Measurements from ENCODE around the gene DECR2.

DNA sequence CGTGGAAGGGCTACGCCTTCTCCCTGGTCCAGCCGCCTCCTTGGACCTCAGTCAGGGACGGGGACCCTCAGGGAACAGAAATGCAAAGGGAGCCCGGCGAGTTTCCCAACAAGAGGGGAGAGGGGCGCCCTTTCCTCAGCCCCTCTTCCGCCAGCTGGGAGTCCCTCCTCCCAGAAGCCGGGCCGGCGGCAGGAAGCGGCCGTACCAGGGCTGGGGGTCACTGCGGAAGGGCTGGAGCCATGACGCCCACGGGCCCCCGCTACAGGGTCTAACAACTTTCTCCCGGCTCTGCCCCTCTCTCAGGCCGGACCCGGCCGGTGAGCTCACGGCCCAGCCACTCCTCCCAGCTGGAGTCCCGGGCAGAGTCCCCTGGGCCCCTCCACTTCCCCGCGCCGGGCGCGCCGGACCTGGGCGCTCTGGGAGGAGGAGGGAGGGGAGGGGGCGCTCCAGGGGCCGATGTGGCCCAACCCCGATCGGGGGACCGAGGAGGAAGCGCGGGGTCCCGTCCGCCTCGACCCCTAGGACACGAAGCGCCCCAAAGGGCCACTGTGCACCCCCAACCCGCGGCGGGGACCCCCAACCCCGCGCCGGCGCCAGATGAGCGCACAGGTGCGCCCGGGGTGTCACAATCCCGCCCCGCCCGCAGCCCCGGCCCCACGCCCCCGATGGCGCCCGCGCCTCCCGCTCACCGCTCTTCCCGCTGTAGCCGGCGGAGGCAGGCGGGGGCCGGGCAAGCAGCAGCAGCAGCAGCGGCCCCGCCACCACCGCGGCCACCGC lies 20.5 kb upstream of the DECR2 start:
- TF ChIP-seq, protein P1, sequence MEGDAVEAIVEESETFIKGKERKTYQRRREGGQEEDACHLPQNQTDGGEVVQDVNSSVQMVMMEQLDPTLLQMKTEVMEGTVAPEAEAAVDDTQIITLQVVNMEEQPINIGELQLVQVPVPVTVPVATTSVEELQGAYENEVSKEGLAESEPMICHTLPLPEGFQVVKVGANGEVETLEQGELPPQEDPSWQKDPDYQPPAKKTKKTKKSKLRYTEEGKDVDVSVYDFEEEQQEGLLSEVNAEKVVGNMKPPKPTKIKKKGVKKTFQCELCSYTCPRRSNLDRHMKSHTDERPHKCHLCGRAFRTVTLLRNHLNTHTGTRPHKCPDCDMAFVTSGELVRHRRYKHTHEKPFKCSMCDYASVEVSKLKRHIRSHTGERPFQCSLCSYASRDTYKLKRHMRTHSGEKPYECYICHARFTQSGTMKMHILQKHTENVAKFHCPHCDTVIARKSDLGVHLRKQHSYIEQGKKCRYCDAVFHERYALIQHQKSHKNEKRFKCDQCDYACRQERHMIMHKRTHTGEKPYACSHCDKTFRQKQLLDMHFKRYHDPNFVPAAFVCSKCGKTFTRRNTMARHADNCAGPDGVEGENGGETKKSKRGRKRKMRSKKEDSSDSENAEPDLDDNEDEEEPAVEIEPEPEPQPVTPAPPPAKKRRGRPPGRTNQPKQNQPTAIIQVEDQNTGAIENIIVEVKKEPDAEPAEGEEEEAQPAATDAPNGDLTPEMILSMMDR (conservative IDR thresholded peaks at IDR 0.05): no peak
- TF ChIP-seq ZFX (IDR thresholded peaks at IDR 0.05): 0 out of 2 replicates have a peak, but pooled peaks have one; percentile 16

All from C4-2B (cell line).